Brain microvascular endothelial cell (primary cell): ENCODE measurements around the gene GMDS.

Experiments used
- DNase-seq: peaks from one replicate; pipeline ENCODE4 v3.0.0-alpha.2; 2020
- H3K27ac ChIP-seq: fragments of 250-450 bp; sonication (Bioruptor Pico); 2 replicates; pipeline ENCODE4 v1.5.1; 2020; ENCODE audit warnings: mild to moderate bottlenecking, moderate library complexity
- H3K27me3 ChIP-seq: fragments of 250-450 bp; sonication (Bioruptor Pico); replicated peaks from 2 replicates; pipeline ENCODE4 v1.5.1; 2020; ENCODE audit warnings: mild to moderate bottlenecking
- H3K36me3 ChIP-seq: fragments of 250-450 bp; sonication (Bioruptor Pico); replicated peaks from 2 replicates; pipeline ENCODE4 v1.5.1; 2020; ENCODE audit warnings: mild to moderate bottlenecking
- H3K4me3 ChIP-seq: 2 replicates; pipeline ENCODE4 v1.5.1; 2011; ENCODE audit warnings: low read depth, mild to moderate bottlenecking, control low read depth, low read length, moderate library complexity
- in situ Hi-C: cut with HindIII; loops from 2 replicates; pipeline ENCODE4 v1.10.0; 2017; ENCODE audit warnings: low sequenced_read_pairs, low pct_ligation_motif_present
- TF ChIP-seq, protein P1 (sequence below): IDR thresholded peaks from 2 replicates; pipeline ENCODE4 v1.5.1; 2011; ENCODE audit warnings: low read depth, mild to moderate bottlenecking, moderate library complexity, low read length, control low read depth, inconsistent platforms; ENCODE audit errors: missing control alignments

GMDS gene

DNA sequence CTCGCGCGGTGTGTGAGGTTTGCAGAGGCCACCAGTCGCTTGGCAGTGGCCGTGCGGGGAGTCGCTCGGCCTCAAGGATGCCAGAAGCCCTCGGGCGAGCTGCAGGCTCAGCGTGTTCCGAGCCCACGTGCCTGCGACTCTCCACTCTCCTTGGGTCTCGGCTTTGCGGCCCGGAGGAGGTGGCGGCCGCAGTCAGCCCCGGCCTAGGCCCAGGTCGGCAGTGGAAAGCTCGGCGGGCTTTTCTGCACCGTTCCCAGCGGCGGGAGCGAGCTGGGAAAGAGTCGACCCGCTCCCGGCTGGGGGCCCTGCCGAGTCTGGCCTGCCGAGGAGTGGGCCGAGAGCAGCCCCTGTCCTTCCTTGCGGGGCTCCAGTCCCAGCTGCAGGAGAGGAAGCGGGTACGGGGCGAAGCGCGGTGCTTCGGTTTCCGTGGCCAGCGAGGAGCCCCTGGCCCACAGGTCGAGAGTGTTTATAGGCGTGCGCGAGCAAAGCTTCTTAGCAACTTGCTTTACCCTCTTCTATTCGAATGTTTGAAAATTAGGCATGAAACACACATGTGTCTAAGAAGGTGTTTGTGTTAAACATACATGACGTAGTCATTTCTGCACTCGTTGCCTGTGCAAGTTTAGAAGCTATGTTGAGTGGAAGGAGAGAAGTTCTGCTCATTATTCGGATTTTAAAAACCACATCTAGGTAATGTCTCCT is 630.1 kb downstream of the GMDS start:
- in situ Hi-C loops: loop anchor here (25.0 kb wide), 2 partner anchors 497 to 747 kb away; no protein-coding TSS in a partner anchor
- DNase-seq: no peak
- TF ChIP-seq, protein P1, sequence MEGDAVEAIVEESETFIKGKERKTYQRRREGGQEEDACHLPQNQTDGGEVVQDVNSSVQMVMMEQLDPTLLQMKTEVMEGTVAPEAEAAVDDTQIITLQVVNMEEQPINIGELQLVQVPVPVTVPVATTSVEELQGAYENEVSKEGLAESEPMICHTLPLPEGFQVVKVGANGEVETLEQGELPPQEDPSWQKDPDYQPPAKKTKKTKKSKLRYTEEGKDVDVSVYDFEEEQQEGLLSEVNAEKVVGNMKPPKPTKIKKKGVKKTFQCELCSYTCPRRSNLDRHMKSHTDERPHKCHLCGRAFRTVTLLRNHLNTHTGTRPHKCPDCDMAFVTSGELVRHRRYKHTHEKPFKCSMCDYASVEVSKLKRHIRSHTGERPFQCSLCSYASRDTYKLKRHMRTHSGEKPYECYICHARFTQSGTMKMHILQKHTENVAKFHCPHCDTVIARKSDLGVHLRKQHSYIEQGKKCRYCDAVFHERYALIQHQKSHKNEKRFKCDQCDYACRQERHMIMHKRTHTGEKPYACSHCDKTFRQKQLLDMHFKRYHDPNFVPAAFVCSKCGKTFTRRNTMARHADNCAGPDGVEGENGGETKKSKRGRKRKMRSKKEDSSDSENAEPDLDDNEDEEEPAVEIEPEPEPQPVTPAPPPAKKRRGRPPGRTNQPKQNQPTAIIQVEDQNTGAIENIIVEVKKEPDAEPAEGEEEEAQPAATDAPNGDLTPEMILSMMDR: no peak
- no peak overlapping the region for H3K27ac ChIP-seq
- H3K4me3 ChIP-seq: peak overlapping the region; percentile 24
- H3K36me3 ChIP-seq: no peaks in the 10 kb centered on the region
- H3K27me3 ChIP-seq: peaks cover 12% of the 10 kb centered on the region

DNA sequence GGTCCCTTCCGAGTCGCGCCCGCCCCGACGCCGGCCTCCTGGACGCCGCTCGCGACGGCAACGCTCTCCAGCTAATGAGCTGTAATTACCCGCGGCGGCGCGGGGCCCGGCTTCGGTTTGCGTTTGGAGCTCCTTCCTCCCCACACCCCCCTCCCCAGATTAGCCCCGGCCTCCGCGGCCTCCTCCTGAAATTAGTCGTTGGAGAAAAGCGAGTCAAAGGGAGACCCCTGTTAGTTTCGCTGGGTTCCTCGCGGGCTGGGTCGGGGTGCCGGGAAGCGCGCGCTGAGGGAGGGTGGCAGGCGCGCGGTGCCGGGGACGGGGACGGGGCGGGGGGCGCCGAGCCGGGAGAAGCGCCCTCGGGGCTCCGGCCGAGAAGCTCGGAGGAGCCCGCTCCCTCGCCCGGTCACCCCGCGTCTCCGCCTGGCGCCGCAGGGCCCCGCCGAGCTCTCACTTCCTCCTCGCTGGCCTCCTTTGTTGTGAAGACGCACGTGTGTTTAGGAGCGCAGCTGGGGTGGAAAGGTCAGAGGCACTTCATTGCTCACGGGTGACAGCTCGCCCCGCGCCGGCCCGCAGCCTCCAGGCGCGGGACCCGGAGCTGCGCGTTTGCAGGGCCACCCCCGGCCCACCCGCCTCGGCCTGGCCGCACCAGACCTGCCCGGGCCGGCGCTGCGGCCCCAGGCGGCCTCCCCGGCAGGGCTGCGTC is 630.8 kb downstream of the GMDS start:
- Histone ChIP-seq H3K27ac (peak overlapping the region; percentile 68), H3K36me3 (no peaks in the 10 kb centered on the region), H3K27me3 (peaks cover 5% of the 10 kb centered on the region), H3K4me3 (peak overlapping the region; percentile 65)
- in situ Hi-C loops: loop anchor here (25.0 kb wide), 2 partner anchors 498 to 748 kb away; no protein-coding TSS in a partner anchor
- TF ChIP-seq, protein P1: no peak
- no peak for DNase-seq

DNA sequence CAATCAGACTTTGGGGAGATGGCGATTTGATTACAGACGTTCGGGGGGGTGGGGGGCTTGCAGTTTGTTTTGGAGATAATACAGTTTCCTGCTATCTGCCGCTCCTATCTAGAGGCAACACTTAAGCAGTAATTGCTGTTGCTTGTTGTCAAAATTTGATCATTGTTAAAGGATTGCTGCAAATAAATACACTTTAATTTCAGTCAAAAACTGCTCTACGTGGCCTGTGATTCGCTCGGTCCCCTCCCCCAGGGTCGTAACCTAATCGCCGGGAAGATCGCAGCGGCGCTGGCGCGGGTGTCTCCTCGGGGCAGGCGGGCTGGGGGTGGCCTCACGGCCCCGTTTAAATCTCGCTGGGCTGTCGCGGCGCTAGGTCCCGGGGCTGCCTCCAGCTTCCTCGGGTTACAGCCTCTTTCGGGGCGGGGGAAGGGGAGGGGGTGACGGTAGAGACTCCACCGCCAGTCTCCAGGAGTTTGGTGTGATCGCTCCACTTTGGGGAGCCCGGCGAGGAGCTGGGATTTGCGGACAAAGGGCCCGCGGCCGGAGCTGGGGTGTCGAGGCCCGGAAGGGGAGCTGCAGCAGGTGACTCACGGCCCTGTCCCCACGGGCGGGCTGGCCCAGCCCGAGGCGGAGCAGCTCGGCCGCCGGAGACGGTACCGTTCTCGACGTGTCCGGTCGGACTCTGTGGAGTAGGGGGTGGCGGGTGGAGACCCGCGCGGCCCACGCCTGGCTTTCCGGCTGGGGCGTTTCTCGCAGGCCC is 631.5 kb downstream of the GMDS start:
- Histone ChIP-seq H3K36me3 (no peaks in the 10 kb centered on the region), H3K27me3 (peaks cover 5% of the 10 kb centered on the region), H3K27ac (peak overlapping the region; percentile 68), H3K4me3 (peak overlapping the region; percentile 65)
- TF ChIP-seq, protein P1: no peak
- in situ Hi-C loops: loop anchor here (25.0 kb wide), 2 partner anchors 498 to 748 kb away; no protein-coding TSS in a partner anchor
- DNase-seq: no peak

DNA sequence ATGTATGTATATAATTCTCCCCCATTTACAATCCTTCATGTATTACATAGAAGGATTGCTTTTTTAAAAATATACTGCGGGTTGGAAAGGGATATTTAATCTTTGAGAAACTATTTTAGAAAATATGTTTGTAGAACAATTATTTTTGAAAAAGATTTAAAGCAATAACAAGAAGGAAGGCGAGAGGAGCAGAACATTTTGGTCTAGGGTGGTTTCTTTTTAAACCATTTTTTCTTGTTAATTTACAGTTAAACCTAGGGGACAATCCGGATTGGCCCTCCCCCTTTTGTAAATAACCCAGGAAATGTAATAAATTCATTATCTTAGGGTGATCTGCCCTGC is 632.1 kb downstream of the GMDS start:
- peak overlapping the region; percentile 65 for H3K4me3 ChIP-seq
- TF ChIP-seq, protein P1: no peak
- H3K36me3 ChIP-seq: no peaks in the 10 kb centered on the region
- peaks cover 10% of the 10 kb centered on the region for H3K27me3 ChIP-seq
- in situ Hi-C loops: loop anchor here (25.0 kb wide), 2 partner anchors 499 to 749 kb away; no protein-coding TSS in a partner anchor
- no peak for DNase-seq
- peak overlapping the region; percentile 68 for H3K27ac ChIP-seq

DNA sequence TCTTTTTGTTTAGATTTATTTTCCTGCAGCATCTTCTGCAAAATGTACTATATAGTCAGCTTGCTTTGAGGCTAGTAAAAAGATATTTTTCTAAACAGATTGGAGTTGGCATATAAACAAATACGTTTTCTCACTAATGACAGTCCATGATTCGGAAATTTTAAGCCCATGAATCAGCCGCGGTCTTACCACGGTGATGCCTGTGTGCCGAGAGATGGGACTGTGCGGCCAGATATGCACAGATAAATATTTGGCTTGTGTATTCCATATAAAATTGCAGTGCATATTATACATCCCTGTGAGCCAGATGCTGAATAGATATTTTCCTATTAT is 632.5 kb downstream of the GMDS start:
- H3K27me3 ChIP-seq: peaks cover 14% of the 10 kb centered on the region

More for the DNA sequence above, 632.5 kb downstream of the GMDS start:
- in situ Hi-C loops: loop anchor here (25.0 kb wide), 2 partner anchors 499 to 749 kb away; no protein-coding TSS in a partner anchor
- Histone ChIP-seq H3K27ac (peak overlapping the region; percentile 68), H3K36me3 (no peaks in the 10 kb centered on the region), H3K4me3 (peak overlapping the region; percentile 65)
- peak; percentile 78 for DNase-seq
- TF ChIP-seq, protein P1: no peak
